ENCODE results near the gene DLEC1.
"Not testable (repeated sequence)": the region's sequence is repeated elsewhere in the genome, so short reads cannot be mapped to it uniquely, and the experiment has no call there.

Gene DLEC1

DNA sequence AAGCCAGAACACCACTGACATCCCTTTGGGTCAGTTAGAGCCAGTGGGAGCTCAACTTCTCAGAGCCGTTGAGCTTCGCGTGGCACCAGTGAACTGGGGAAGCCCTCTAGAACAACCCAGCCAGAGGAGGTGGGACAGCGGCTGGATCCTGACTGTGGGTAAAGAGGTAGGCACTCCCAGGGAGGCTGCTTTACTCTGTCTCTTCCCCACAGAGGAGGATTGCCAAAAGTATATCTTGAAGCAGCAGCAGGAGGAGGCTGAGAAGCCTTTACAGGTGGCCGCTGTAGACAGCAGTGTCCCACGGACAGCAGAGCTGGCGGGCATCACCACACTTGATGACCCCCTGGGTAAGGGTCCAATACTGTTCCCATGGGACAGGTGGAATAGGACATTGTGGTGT, 100.6 kb downstream of the DLEC1 start:
- no peak for DNase-seq

DNA sequence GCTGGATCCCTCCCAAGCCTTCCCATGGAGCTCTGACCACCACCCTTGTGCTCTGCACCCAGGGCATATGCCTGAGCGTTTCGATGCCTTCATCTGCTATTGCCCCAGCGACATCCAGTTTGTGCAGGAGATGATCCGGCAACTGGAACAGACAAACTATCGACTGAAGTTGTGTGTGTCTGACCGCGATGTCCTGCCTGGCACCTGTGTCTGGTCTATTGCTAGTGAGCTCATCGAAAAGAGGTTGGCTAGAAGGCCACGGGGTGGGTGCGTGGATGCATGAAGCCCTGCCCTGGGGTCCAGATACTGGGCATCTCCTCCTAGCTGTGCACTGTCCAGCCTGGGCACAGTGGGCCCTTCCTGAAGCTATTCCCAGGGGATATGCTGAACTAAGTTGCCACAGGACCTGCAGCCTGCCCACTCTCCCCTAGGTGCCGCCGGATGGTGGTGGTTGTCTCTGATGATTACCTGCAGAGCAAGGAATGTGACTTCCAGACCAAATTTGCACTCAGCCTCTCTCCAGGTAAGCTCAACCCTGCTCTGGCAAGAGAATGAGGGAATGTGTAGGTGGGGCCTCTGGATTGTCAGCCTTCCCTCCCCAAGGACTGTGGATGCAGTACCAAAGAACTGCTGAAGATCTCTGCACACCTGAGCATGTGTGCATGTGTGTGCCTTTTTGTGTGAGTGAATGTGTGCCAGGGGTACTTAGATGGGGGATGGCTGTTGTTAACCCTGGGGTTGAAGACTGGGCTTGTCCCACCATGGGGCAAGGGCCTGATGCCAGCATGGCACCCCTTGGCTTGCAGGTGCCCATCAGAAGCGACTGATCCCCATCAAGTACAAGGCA, 101.5 kb downstream of the DLEC1 start:
- no peak for DNase-seq

DNA sequence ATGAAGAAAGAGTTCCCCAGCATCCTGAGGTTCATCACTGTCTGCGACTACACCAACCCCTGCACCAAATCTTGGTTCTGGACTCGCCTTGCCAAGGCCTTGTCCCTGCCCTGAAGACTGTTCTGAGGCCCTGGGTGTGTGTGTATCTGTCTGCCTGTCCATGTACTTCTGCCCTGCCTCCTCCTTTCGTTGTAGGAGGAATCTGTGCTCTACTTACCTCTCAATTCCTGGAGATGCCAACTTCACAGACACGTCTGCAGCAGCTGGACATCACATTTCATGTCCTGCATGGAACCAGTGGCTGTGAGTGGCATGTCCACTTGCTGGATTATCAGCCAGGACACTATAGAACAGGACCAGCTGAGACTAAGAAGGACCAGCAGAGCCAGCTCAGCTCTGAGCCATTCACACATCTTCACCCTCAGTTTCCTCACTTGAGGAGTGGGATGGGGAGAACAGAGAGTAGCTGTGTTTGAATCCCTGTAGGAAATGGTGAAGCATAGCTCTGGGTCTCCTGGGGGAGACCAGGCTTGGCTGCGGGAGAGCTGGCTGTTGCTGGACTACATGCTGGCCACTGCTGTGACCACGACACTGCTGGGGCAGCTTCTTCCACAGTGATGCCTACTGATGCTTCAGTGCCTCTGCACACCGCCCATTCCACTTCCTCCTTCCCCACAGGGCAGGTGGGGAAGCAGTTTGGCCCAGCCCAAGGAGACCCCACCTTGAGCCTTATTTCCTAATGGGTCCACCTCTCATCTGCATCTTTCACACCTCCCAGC, 102.4 kb downstream of the DLEC1 start:
- DNase-seq: no peak

DNA sequence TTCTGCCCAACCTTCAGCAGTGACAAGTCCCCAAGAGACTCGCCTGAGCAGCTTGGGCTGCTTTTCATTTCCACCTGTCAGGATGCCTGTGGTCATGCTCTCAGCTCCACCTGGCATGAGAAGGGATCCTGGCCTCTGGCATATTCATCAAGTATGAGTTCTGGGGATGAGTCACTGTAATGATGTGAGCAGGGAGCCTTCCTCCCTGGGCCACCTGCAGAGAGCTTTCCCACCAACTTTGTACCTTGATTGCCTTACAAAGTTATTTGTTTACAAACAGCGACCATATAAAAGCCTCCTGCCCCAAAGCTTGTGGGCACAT, 102.9 kb downstream of the DLEC1 start:
- DNase-seq: no peak

DNA sequence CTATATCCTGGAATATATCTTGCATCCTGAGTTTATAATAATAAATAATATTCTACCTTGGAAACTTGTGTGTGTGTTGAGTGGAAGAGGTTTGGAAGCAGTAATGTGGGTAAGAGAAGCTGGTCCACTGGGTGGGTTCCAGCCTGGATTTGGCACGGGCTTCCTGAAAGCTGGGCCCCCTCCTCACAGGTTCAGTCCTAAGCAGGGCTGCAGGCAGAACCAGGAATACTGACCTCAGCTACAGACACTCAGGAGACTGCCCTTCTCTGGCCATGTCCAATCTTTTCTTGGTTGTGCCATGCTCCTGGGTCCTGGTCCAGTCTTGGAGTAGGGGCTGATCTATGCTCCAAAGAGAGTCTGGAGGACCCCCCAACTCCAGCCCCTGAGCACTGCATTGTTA, 104.0 kb downstream of the DLEC1 start:
- no peak for DNase-seq

DNA sequence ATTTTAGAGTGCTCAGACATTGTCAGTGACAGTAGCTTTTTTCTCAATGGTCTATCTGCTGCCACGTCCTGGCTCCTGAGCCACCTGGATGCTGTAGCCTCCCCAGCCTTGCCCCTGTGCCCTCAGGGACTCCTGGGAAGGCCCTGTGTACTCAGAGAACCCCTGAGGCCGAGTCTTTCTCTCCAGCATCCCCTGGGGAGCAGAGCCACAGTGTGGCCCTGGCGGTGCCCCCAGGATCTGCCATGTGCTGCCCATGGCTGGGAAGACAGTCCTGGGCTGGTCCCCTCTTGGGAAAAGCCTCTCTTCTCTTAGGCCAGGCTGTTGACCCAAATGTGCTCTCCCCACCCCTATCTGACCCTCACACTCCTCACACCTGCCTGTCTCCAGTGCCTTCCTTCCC, 104.5 kb downstream of the DLEC1 start:
- DNase-seq: no peak

DNA sequence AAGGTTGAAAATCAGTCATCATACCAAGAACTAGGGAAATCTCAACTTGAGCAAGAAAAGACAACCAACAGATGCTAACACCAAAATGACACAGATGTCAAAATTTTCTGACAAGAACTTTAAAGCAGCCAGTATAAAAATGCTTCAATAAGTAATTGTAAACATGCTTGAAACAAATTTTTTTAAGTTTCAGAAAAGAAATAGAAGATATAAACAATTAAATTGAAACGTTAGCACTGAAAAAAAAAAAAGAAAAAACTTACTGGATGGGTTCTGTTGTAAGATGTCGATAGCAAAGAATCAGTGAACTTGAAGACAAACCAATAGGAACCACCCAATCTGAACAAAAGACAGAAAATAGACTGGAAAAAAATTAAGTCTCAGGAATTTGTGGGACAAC, 107.5 kb downstream of the DLEC1 start:
- DNase-seq: no peak

DNA sequence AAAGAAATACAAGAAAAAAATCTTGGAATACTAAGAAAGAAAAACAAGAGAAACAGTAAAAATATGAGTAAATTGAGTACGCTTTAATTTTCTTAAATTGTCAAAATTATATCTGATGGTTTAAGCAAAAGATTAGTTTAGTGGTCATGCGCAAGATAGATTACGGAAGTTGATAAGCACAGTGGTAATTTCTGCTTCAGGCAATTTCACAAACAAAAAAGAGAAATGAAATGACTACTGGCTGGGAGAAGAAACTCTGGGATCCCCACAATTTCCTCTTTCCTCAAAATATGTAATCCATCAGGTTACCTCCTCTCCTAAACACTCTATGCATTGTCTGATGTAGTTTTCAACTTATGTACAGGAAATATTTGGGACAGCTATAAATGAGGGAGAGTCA, 108.4 kb downstream of the DLEC1 start:
- DNase-seq: no peak

DNA sequence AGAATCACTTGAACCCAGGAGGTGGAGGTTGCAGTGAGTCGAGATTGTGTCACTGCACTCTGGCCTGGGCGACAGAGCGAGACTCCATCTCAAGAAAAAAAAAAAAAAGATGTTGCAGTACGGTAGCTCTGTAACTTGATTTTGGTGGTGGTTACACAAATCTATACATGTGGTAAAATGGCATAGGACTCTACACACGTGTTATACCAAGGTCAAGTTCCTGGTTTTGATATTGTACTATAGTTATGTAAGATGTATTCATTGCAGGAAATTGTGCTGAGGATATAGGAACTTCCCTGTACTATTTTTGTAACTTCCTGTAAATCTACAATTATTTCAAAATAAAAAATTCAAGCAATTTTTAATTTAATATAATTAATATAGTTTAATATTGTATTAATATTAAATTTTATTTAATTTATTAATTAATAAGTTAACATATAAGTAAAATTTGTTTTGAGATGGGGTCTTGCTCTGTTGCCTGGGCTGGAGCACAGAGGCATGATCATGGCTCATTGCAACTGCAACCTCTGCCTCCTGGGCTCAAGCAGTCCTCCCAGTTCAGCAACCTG, 109.4 kb downstream of the DLEC1 start:
- no peak for DNase-seq

DNA sequence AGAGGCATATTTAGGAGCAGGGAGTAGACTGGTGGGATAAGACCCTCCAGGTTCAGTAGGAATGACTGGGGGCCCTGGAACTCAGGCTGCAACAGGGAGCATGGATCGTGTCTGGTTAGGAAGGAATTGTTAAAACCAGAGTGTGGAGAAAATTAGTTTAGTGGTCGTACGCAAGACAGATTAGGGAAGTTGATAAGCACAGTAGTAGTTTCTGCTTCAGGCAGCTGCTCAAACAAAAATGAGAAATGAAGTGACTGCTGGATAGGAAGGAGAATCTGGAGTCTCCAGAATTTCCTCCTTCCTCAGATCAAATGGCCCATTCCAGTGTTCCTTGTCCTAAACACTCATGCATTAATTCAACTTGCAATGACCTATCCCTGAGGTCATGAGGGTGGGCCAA, 110.7 kb downstream of the DLEC1 start:
- DNase-seq: no peak

DNA sequence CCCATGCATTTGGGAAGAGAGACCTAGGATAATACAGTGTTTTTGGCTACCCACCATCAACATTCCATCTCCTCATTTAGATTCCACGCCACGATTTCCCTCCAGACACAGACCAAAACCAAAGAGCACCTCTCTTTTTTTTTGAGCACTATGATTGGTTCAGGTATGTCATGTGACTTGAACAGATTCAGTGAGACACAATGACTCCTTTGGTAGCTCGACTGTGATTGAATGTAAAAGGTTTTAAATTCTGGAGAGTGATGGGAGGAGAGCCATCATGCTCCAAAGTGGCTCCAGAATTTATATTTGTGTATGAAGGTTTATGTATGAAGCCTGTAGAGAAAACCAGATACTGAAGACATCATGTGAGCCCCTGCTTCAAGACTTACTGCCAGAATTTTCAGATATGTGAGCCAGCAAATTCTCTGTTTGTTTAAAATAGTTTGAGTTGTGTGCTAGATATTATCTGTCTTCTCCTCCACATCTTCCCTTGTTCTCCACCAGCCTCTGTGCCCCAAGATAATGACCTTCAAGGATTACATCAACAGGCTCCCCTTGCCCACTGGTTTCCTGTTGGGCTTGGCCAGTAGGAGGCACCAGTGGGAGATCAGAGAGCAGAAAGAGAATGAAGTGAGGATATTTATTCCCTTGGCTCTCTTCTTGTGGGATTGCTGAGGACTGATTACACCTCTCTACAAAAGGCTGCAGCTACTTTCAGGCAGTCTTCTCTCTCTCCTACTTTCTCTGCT, 111.9 kb downstream of the DLEC1 start:
- DNase-seq: no peak

DNA sequence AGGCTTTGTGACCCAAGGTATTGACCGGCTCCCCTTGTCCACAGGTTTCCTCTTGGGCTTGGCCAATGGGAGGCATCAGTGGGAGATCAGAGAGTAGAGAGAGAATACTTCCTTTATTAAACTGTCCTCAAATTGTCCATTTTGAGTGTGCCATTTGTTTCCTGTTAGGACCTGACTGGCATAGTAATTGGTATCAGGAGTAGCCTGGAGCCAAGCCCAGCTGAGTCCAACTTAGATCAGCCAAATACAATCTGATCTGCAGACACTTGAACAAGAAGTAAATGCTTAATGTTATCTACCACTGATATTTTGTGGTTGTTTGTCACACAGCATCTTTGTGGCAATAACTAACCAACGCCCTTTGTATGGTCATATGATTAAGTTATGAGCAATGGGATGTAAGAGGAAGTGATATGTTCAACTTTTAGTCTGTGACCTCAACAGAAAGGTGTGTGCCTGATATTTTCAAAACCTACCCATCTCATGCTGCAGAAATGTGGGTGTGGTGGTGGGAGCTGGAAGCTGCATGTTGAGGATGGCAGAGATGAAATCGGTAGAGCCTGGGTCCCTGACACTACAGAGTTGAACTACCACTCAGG, 112.8 kb downstream of the DLEC1 start:
- no peak for DNase-seq

DNA sequence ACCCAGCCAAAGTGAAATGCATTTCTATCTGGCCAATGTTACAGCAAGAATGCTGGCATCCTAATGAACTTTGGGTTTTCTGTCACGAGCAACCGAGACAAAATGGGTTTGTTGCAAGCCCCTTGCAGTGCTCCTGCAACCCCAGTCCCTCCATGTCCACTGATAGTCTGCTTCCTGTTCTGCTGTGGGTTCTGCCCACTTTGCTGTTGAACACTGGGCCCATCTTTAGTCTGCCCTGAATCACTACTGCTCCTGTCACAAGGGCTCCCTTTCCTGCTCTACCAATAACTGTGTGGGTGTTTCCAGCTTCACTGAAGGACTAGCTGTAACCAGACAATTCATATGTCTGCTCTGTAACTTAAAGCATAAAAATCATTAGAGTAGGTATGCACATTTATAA, 113.6 kb downstream of the DLEC1 start:
- DNase-seq: no peak

DNA sequence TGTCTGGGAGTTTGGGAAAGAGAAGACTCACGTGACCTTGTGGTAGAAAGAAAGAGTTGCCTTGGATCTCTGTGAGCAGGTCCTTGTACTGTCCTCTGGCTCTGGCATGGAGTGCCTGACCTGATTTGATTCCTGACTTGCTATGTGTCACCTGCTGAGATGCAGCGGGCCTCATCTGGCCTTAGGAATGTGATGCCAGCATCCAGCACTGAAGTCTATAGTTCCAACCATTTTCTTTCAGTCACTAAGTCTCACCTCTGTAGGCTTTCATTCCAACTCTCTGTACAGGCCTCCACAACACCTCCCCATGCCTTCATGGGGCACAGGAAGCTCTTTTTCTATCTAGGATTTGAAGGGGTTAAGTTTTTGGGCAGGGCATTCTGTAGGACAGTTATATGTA, 114.2 kb downstream of the DLEC1 start:
- no peak for DNase-seq

DNA sequence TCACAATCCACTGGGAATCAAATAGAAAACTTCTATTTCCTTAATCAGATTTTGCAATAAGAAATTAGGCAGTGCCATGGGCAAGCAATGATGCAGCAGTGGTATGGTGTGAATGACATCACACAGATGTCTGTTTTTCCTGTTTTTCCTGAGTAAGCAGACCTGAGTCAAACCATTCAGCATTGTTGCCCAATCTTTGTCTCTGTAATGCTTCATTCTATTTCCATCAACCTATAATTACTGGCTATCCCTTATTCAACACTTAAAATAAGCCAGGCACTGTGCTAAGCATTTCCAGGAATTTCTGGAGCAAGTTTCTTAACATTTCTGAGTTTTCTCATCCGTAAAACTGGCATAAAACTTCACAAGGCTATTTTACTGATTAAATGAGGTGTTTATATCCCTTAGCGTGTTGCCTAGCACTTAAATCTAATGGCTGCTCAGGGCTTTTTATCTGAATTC, 115.1 kb downstream of the DLEC1 start:
- no peak for DNase-seq

DNA sequence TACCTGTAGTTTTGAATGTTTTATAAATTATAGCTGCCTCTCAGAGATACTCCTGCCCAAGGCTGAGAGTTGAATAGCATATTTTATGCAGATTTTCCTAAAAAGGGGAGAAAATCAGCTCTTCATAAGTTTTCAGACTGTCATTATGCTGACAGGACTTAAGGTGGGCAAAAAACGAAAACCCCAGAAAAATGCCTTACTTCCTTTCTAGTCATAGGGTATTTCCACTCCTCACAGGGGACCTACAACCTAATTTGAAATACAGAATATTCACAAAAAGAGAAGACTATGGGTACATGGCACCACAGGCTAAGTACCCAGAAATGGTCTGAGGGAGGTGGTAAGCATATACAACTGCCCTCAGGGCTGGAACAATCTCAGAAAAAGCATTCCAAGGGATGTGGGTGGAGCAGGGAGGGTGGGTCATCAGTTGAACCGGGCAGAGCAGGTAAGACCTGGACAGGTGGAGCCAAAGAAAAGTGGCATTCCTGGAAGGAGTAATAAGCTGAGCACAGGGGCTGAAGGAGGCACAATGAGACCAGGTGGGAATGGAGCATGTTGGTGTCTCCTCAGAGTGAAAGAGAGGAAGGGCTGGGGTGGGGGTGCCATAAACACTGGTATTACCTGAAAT, 115.7 kb downstream of the DLEC1 start:
- no peak for DNase-seq

DNA sequence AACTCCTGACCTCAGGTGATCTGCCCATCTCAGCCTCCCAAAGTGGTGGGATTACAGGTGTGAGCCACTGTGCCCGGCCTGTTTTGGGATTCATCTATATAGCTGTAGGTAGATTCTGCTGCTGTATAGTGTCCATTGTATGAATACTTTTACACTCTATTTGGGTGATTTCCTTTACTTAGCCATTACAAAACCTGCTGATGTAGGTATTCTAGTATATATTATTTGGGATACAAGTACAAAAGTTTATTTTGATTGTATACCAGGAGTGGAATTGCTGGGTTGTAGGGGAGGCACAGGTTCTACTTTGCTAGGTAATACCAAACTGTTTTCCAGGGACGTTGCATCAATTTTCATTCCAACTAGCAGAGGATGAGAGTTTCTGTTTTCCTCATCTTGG, 116.8 kb downstream of the DLEC1 start:
- DNase-seq: no peak

DNA sequence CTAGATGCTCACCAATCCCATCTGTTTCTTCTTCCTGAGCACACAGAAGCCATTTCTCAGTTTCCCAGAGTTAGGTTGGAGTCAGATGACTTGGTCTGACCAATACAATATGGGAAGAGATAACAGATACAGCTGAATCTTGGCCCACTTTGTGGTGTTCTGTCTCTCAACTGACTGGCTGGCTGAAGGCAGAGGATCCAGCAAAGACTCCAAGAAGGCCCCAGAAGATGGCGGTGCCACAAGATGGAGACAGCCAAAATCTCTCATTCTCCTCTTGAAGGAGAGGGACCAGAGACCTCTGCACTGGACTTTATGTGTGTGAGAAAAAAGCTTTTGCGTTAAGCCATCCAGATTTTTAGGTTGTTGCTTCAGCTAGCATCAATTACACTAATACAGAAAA, 118.1 kb downstream of the DLEC1 start:
- no peak for DNase-seq

DNA sequence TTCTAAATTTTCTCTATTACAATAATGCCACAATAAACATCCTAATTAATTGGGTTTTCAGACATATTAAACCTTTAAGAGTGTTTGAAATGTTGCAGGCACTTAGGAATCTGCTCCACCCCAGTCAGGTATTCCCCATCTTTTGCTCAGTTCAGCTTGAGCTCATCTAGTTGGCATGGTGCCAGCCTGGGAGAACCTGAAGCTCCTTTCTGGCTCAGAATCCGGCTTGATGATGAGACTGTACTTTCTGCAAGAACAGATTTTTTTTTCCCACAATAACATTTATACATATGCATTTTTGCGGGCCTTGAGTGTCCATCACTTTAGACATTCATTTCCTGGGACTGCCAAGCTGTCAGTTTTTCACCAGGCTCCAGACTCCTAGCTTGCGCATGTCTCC, 118.6 kb downstream of the DLEC1 start:
- DNase-seq: no peak

DNA sequence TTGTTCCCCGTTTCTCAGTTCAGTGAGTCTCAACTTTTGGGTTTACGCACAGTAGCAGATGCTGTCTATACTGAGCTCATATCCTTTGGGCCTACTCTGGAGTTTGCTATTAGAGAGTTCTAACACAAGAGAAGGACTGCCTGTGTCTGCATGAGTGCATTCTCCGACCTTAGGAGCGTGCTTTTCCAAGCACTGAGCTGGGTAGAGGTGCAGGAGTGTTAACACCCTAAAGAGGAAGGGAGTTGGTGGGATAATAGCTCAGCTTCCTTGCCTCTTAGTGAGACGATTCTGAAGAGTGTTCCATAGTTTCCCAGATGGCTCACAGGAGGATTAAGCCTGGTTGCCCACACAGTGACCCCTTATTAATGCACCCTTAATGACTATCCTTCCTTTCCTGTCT, 119.5 kb downstream of the DLEC1 start:
- no peak for DNase-seq

DNA sequence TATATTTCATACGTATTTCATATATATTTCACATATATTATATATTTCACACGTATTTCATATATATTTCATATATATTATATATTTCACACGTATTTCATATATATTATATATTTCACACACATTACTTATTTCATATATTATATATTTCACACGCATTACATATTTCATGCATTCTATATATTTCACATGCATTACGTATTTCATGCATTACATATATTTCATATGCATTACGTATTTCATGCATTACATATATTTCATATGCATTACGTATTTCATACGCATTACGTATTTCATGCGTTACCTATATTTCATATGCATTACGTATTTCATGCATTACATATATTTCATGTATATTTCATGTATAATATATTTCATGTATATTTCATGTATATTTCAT, 121.7 kb downstream of the DLEC1 start:
- DNase-seq: not testable (repeated sequence)

DNA sequence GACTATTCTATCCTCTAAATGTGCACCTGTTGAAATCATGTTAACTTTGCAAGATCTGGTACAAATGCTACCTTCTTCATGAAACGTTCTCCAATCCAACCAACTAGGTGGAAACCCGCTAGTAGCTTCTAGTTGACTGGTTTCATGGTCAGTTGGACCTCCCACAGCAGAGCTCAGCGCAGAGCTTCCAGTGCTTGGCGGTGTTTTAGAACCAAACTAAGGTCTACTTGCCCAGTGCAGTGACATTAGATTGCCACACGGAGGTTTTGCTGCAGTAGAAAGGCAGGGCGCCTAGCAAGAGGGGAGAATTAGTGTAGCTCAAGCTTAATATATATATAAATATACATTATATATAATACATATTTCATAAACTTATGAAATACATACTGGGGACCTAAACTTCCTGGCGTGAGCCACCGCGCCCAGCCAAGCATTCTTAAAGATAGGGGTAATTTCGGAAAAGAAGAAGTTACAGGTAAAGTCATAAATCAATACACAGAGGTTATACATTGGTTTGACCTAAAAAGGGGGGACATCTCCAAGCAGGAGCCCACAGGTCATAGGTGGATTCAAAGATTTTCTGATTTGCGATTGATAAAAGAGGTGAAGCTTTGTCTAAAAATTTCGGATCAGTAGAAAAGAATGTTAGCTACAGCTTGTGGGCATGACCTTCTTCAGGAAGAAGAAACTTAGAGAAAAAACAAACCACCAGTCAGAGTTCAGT, 124.3 kb downstream of the DLEC1 start:
- no peak for DNase-seq

Data from DMS153 (cell line).